ENCODE data around the gene LIN28B.

Gene LIN28B

DNA sequence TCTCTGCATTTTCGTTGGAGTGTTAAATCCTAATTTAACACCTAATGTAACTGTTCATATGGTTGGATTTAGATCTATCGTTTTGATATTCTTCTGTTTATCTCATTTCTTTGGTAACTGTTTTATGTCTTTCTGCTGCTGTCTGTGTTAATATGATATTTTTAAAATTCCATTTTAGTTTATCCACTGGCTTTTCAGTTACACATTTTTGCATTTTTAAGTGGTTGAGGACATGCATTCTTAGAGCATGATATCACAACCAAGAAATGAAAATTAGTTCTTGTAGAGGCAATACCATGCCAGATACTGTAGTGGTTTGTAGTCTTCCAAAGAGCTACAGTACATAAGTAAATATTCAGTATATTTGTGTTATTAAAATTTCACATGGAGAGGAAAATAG lies 58.6 kb downstream of the LIN28B start:
- DNase-seq: no peak

DNA sequence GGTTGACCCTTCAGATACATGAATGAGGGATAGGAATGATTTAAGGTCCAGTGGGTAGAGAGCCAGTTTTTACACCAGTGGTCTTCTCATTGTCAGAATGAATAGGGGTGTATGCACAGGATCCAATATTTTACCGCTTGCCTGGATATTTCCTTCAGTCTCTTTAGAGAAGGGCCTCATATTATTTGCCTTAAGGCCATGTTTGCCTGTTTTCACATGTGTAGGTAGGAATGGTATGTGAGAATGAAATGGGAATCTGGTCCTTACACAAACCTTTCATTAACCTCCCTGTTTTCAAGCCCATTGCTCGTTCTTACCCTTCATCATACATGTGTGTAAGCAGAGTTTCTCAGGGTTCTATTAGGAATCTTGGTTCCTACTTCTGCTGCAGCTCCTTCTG lies 62.4 kb downstream of the LIN28B start:
- no peak for DNase-seq

DNA sequence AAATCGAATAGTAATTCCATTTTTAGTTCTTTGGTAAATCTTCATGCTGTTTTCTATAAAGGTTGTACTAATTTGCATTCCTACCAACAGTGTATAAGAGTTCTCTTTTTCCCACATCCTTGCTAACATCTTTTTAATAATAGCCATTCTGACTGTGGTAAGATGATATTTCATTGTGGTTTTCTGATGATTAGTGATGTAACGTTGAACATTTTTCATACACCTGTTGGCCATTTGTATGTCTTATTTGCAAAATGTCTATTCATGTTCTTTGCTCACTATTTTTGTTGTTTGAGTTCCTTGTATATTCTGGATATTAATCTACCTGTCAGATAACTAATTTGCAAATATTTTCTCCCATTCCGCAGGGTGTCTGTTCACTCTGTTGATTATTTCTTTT lies 64.5 kb downstream of the LIN28B start:
- no peak for DNase-seq

DNA sequence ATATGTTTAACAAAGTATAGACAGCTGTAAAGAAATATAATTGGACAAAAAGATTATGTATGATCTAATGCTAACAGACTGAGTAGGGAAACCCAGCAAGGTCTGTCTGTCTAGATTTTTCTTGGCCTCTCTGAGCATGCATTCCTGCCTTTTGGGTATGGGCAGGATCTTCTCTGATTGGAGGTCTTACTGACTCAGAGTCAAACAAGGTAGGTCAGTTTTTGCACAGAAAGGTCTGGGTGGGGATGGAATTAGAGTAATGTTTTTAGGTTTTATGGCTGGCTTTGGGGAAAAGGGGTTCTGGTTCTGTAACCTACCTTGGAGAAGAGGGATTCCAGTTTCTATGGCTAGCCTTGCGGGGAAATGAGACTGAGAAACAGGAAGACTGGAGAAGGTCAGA lies 65.5 kb downstream of the LIN28B start:
- no peak for DNase-seq

DNA sequence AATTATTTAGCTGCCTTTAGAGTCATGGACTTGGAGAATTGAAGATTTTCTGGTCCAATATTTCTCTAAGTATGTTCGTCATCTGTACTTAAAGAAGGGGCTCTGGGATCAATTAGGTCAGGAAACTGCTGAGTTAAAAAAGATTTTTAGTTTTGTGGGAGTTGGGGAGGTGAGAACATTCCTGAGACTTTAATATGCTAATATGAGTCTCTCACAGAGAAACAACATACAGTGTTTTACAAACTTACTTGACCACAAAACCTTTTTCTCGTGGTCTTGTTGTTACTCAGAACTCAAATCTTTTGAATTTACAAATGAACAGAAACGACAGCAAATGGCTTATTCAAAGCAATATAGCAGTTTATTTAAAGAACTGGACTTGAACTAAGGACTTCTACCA lies 67.9 kb downstream of the LIN28B start:
- no peak for DNase-seq

DNA sequence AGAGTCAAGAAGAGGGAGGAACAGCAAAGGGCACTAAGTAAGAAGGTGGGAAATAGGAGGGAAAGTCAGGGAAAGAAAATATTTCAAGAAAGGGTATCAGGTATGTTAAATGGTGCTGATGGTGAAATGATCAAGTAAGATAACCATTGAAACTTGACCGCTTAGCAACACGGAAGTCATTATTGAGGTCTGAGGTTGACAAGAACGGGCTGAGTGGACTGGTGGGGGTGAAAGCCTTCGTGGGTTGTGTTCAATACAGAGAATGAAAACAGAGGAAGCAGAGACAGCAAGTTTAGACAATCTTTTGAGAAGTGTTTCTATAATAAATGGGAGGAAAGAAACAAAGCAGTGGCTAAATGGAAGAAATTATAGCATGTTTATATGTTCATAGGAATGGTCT lies 72.0 kb downstream of the LIN28B start:
- DNase-seq: no peak

DNA sequence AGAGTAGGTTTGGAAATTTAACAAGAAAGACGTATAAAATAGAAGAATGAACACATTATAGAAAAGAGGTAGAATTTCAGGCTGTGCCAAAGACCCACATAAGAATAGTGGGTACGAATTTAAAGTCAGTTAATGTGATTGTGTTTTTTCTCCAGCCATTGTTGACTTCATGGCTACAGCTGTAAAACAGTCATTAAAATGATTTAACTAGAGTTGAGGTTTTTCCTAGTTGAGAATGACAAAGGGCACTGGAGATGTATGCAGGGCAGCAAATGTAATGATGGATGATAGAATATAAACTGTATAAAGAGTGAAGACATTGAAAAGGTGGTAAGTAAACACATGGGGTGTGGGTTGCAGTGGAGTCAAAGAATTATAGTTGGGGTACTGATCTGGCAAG lies 72.7 kb downstream of the LIN28B start:
- DNase-seq: no peak

DNA sequence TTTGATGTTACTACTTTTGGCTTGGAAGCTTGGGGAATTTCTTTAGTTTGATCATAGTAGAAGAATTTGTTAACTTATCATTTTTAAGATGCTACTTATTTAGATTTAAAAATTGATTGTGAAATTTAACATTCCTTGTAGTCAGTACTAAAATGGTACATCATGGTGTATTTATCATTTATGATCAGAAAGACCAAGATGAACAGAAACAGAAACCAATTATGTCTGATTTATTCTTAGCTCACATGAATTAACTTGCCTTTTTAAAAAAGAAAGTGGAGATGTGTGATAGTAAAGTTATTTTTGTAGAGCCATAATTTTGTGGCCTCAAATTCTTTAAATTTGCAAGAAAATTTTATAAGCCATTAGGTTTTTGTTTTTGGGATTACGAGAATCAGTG lies 77.6 kb downstream of the LIN28B start:
- DNase-seq: no peak

DNA sequence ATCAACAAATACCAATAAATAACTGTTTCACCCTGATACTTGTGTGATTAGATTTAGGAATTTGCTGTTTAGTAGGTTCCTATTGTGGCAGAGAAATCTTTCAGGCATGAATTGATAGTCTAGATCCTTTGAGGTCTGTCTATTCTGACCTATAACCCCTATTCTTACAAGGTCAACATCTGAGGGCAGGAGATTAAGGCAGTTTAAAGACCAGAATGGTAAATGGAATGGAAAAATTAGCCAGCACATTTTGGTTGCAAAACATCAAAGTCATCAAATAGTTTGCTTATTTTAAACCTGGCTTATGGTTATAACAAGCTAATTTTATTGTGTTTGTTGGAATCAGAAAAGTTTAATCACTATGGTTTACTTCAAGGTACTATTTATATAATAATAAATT lies 78.4 kb downstream of the LIN28B start:
- no peak for DNase-seq

DNA sequence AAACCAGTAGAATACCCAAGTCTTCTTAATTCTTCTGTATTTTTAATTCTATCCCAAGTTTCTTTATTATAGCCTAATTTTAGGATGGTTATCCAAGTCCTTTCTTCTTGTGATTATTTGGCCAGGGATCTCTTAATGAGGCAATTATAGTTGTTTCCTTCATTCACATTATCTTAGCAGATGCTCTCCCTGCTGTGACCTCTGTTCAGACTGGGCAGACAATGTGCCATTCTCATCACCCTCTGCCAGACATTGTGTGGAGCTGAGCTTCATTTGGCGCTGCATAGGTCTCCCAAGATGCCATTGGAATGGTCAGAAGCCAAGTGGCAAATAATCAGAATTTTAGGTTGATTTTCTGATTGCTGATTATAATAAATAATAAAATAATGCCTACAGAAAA lies 79.4 kb downstream of the LIN28B start:
- no peak for DNase-seq

DNA sequence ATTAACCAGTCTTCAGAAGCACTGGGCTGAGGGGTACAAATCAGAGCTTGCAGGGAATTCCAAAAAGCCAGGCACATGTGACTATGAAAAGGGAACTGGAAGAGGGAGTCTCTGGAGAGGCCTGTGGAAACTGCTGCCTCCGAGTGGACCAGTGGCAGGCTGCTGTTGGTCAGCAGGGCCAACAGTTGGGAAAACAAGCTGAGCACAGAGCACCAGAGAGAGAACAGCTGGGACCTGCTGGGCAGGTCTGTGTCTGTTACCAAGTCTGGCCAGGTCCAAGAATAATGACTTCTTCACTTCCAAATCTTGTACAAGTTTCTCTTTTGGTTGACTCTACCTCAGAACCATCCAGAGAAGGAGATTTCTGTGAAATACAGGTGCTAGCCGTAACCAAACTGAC lies 81.4 kb downstream of the LIN28B start:
- no peak for DNase-seq

DNA sequence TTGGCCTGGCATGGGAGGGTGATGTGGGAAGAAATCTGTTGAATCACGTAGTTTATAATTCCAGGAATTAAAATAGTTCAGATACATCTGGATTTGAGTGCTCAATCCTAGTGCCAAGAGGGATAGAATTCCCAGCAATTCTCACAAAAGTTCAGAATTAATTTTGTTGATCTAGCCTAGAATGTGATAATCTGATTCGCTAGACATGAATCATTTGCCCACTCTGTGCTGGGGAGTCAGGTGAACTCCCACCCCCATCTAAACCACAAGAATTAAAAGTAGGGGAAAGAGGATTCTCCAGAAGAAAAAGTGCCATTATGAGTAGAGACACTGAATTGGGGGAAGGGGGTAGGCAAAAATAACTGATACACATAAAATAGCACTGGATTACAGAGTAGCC lies 85.0 kb downstream of the LIN28B start:
- no peak for DNase-seq

DNA sequence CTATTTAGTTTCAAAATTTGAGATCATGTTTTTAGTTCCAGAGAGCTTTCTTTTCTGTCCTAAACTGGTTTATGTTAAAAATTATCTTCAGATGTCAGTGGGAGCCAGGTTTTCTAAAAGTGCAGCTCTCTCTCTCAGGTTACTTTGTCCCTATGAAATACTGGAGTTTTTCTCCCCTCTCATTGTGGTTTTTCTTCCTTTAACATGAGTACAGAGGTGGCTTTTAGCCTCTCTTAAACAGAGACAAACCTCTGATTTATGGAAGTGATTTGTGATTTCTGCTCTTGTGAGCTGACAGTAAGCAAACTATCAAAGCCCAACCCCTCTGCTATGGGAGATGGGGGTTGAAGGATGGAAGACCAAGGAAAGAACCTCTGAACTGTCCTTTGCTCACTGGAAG lies 85.7 kb downstream of the LIN28B start:
- DNase-seq: no peak

DNA sequence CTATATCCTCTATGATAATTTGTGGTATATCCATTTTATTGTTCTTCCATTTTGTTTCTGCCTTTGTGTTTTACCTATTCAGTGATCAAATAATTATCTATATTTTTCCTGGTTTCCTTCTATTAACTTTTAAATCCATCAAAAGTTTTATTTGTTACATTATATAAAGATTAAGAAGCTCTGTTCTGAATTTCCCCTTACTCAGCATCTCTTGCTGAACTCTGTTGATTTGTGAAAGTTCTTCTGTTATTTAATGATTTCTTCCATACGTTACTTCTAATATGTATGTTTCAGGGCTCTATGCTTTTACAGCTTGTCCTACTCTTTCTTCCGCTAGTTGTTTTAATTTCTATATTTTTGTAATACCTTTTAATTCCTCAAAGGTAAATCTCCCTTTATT lies 87.1 kb downstream of the LIN28B start:
- DNase-seq: no peak

DNA sequence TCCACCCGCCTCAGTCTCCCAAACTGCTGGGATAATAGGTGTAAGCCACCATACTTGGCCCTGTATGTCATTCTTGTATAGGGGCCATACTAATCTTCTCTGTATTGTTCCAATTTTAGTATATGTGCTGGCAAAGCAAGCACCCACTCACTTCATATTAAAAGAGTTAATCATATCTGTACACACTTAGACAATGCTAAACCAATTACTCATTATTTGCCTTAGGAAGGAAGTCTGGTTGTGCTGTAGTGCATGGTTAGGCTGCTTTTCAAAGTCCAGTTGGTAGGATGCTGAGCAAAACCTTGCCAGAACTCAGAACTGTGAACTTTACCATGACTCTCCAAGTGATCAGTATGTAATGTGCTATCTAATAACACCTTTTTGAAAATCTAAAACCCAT lies 88.6 kb downstream of the LIN28B start:
- DNase-seq: no peak

DNA sequence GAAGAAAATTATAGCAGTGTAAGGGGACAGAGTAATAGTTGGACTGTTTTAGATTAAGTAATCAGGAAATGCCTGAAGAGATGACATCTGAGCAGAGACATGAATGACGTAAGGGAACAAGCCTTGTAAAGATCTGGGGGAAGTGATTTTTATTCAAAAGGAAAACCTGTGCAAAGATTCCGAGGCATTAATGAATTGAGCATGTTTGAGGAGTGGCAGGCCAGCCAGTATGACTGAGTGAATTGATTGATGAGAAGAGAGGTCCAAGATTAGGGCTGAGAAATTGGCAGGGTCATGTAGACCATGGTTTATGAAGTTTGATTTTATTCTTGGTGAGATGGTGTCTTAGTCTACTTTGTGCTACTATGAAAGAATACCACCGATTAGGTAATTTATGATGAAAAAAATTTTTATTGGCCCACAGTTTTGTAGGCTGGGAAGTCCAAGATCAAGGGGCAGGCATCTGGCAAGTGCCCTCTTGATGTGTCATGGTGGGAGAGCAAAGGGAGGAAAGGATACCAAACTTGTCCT lies 95.1 kb downstream of the LIN28B start:
- DNase-seq: no peak

DNA sequence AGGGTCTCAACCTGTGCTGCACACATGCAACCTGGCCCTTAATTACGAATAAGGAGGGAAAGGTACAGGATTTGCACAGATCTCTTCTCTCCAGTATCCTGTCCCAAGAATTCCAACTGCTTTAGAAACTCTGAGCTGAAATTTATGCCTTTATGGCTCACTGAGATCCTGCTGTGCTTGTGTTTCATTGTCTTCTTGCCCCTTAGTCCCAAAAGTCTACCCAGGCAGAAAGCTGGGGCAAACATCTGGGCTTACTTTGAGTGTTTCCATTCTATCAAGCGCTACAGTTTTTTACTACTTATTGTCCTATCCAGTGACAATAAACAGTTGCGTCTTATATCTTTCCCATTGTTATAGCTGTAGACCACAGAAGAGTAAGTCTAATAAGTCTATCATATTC lies 99.7 kb downstream of the LIN28B start:
- DNase-seq: no peak

DNA sequence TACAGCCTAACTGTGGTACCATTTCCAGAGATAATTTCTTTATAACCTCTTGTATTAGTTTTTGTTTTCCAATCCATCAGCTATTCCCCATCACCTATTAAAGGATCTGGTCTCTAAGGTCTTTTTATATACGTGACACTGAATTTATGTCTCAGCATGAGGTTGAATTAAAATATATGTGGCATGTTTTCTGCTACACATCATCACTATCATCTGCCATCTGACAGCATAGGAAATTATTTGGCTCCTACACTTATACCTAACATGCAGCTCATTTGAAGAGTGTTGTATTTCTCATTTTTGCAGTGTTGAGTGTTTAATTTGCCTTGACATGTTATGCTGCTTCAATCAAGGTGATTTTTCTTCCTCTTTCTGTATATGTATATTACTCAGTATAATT lies 100.3 kb downstream of the LIN28B start:
- no peak for DNase-seq

DNA sequence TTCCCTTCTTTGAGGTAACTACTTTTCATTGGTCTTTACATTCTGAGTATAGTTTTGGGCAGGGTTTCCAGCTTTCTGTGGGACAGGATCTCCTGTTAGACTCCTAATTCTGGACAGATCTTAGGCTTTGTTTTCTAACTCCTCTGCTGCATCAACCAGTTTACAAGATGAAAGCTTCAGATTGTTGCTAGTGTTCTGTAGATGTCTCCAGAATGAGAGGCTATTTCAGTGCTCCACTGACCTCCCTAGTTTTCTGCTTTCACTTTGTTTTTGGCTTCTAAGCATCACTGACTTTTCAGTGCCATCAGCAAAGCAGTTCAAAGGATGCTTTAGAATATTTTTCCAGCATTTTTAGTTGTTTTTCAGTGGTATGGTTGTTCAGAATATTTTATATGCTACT lies 101.4 kb downstream of the LIN28B start:
- no peak for DNase-seq

DNA sequence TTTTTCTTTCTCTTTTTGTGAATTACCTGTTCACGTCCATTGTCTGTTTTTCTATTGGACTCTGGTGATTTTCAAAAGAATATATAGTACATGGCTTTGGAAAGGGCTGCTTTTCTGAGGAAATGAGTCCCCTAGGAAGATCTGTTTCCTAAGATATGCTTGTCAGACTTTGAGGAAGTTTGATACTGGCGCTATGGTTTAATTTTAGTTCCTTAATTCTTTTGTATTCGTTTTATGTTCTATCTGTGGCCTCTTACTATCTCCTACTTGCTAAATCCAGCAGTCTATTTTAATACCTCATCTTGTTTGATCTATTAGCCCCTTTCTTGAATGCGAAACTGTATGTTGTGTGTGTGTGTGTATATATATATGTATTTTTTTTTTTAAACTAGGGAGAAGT lies 101.9 kb downstream of the LIN28B start:
- no peak for DNase-seq

DNA sequence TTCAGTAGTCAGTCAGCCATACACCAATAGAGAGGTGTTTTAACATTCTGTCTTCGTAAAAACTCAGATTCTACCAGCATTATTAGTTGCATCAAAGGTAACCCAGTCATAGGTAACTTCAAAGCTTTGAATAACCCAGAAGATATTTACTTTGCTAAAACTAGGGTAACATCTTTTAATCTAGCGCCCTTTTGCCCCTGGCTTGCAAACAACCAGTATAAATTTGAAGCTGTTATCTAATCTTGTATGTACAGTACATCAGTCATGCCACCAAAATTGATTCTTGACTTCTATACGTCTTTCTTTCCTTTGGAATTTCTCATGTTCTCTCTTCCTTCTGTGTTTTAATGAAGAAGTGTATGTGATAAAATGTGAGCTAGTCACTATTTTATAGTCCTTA lies 109.3 kb downstream of the LIN28B start:
- no peak for DNase-seq

DNA sequence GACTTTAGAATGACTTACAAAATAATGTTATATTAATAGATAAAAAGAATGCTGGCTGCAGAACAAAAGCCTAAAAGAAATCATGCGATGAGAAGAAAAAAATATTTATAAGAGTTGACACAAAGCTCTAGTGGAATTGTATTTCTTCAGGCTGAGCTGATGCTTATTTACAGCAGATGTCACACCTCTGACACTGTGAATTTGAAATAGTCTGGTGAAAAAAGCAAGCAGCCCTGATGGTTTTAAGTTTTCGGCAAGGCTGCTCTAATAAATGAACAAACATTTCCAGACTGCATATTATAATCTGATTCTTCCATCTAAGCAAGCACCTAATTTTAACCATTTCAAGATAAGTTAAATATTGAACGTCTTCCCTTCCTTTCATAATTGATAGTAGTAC lies 109.9 kb downstream of the LIN28B start:
- DNase-seq: no peak

DNA sequence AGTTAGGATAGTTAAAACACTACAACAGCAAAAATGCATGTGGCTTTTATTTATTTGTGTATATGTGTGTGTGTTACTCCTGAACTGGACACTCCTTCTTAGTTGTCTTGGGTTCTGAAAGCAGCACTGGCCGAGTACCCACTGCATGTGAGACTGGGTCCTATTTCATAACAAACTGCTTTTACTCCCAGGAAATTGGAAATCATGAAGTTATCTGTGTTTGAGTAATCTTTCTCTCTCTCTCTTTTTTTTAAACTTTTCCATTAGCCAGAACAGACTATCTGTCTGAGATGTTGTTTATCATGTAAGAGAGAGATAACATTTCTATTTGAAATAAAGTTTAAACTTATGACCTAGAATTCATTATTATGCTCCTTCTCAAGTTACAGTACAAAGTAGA lies 110.4 kb downstream of the LIN28B start:
- no peak for DNase-seq

DNA sequence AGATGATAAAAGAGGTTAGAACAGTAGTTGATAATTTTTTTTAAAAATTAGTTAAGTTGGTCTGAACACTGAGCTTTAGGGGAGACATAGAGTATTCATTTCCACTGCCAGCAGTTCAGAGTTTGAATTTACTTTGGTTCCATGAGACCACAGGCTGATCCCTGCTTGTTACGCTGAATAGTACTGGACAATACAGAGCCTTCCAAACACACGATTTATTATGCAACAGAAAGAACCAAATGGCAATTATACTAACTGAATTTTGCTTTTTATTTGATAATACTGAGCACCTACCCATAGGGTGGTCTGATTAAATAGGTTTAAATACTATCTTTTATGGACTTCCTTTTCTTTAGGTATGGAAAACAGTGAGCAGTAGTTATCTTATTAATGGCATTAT lies 111.5 kb downstream of the LIN28B start:
- no peak for DNase-seq

DNA sequence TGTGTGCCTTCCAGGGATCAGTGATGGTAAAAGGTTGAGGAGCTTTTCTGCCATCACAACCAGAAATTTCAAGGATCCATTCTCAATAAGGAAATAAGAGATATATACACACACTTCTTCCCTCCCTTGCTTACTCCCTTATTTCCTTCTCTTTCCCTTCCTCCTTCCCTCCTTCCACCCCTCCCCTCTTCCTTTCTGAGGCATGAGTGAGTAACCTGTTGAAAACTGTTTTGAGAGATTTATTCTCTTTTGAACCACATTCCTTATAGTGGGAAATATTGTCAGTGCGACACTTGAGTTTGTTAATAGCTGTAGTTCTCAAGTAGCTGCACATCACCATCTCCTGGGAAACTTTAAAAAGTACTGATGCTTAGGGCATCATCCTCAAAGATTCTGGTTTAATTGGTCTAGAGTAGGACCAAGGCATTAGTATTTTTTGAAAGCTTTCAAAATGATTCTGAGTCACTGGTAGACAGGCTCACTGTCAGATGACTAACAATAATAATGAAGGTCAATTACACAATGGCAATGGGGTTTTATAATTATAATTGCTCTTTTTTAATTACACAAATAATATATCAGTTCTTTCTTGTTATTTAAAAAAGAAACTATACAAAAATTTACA lies 113.0 kb downstream of the LIN28B start:
- DNase-seq: no peak

DNA sequence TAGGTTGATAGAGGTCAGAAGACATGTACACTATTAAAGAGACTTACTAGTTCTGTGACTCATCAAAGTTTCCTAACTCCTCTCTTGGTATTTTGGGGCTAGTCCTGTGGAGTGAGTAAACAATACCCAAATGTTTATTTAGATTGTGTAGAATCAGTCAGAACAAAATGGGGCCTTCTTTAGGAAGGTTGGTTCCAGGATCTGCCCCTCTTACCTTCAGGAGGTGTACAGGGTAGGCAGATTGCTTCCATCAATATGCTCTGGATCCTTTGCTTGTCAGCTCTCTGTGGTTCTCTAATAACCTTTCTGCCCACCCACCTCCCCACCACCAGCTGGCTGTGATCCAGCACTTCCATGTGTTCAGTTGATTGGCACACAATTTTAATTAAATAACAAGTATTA lies 115.9 kb downstream of the LIN28B start:
- DNase-seq: no peak
